ENCODE measurements around the gene TSHZ2.

- TF ChIP-seq CTCF (IDR thresholded peaks at IDR 0.05), result no peak
- TF ChIP-seq POLR2AphosphoS5 (IDR thresholded peaks at IDR 0.05), result no peak
- no peak for TF ChIP-seq POLR2A (IDR thresholded peaks at IDR 0.05; ENCODE audit: low read depth)
- no peak for TF ChIP-seq EP300 (IDR thresholded peaks at IDR 0.05)
These were observed 51.8 kb downstream of the TSHZ2 start for GRCh38 chr20:53023732-53024520.

Measured in esophagus muscularis mucosa (tissue), 4 donors.